Heart left ventricle (tissue), 16 donors: ENCODE results near the gene FOXRED1. TPM values are rescaled to one million over a fixed set of nuclear protein-coding genes. Genes with fewer than 3 reads are reported as not detected.
A peak's percentile ranks its signal among the peaks of the same experiment; 100 is the strongest.

ENCODE experiments used
- ATAC-seq, 4 donors: fragments of 200-7000 bp; cut with Tn5 transposase; one replicate each; pipeline ENCODE4 v1.9.1; 2020 to 2022; ENCODE audit warnings: moderate library complexity in 4 of 4, mild to moderate bottlenecking in 3 of 4, moderate number of reproducible peaks in 1 of 4
- DNase-seq, 5 donors: peaks; one replicate each; pipeline ENCODE4 v3.0.0-alpha.2; 2020
- H3K27ac ChIP-seq, 12 donors: fragments of 200-600 bp; sonication (generic) in 4 of 12; one replicate each; pipeline versions ENCODE4 v1.5.0 to v1.8.0; 2016 to 2022; ENCODE audit warnings: mild to moderate bottlenecking in 2 of 12
- H3K27me3 ChIP-seq, 9 donors: fragments of 200-600 bp; sonication (generic) in 2 of 9; one replicate each; pipeline versions ENCODE4 v1.5.1 to v1.8.0; 2016 to 2022; ENCODE audit warnings: mild to moderate bottlenecking in 3 of 9
- H3K36me3 ChIP-seq, 9 donors: fragments of 200-600 bp; sonication (generic) in 2 of 9; one replicate each; pipeline versions ENCODE4 v1.5.0 to v1.8.0; 2018 to 2022; ENCODE audit warnings: mild to moderate bottlenecking in 2 of 9
- H3K4me1 ChIP-seq, 12 donors: fragments of 200-600 bp; sonication (generic) in 4 of 12; one replicate each; pipeline versions ENCODE4 v1.5.0 to v1.8.0; 2016 to 2022; ENCODE audit warnings: mild to moderate bottlenecking in 3 of 12
- H3K4me3 ChIP-seq, 12 donors: fragments of 200-600 bp; sonication (generic) in 4 of 12; one replicate each; pipeline versions ENCODE4 v1.5.0 to v1.8.0; 2017 to 2022; ENCODE audit warnings: mild to moderate bottlenecking in 9 of 12, moderate library complexity in 4 of 12
- H3K9me3 ChIP-seq, 12 donors: fragments of 200-600 bp; sonication (generic) in 4 of 12; one replicate each; pipeline versions ENCODE4 v1.5.0 to v1.8.0; 2016 to 2022; ENCODE audit warnings: mild to moderate bottlenecking in 1 of 12
- CTCF ChIP-seq, 12 donors: fragments of 200-600 bp; sonication (generic) in 4 of 12; IDR thresholded peaks; one replicate each; pipeline versions ENCODE4 v1.5.0 to v1.8.0; 2018 to 2022; ENCODE audit warnings: antibody characterized with exemption in 12 of 12, mild to moderate bottlenecking in 5 of 12
- POLR2A ChIP-seq, 2 donors: fragments of 450-650 bp; IDR thresholded peaks; one replicate each; pipeline ENCODE4 v1.6.1; 2017; ENCODE audit warnings: antibody characterized with exemption in 2 of 2, mild to moderate bottlenecking in 2 of 2, moderate library complexity in 2 of 2
- WGBS, 4 donors: extraction: QIAGEN DNeasy Blood & Tissue Kit in 2 of 4; methylation state at CpG; one replicate each; pipeline versions ENCODE4 v1.1.5 to v1.1.7; 2013 to 2018; 5-methylcytosine and 5-hydroxymethylcytosine counted together
- intact Hi-C, 10 donors: fragments of 100-400 bp; cut with DNase I; formaldehyde crosslinking; loops; one replicate each; pipeline versions ENCODE4 v1.11.1 to v1.14.2; 2022
- polyA plus RNA-seq, 2 donors: library from polyadenylated mRNA; stranded (reverse); fragments of 200-250 nt; gene quantifications; one replicate each; pipeline ENCODE4 v1.2.3, GENCODE V29; 2013
- total RNA-seq, 9 donors: library from RNA; depleted of rRNA in 2 of 9; stranded (reverse); fragments of >200 nt in 2 of 9; fragmentation: NEBNext Ultra II Directional in 3 of 9; extraction: Animal tissue kit (Norgen Biotek cat#: 25700) in 3 of 9; gene quantifications; one replicate each; pipeline versions ENCODE4 v1.1.0 to v1.2.4, GENCODE V29; 2016 to 2023
- donor health status: ischemic (EF 13 %, LVEDD 7.1; RV severe dilation, severe dysfunction).
- donor health status: healthy with polysubstance abuse.
- donor health status: DM: no; HTN: yes; CAD: no.
- donor health status: DM: no; HTN: no; CAD: no.
- donor health status: ischemic (EF 25% LVEDD 6.9; RV normal size, moderate dysfunction).
- donor health status: ischemic (EF 25% LVEDD 5.7; RV mildly dilated, moderate dysfunction).
- donor health status: healthy.
- donor health status: DM: yes; HTN: yes; CAD: no.
- donor health status: ischemic (EF 35%, LVEDD 5.7; RV mildly dilated, moderate dysfunction).
- donor health status: nonischemic (EF 11% LVEDD 7.7; RV severe dilation, severe dysfunction).
- donor health status: DM: yes; HTN: yes; CAD: no.
- donor health status: PGD.
- donor health status: ischemic (EF 29% LVEDD 5.4; RV normal size, mild dysfunction).
- donor health status: nonischemic (EF 23%, LVEDD 6.1; RV moderate dilation, normal function).

FOXRED1 gene
- total and polyA plus RNA-seq, 11 donors = 22.0 to 49.1 (median 32.2) TPM

DNA sequence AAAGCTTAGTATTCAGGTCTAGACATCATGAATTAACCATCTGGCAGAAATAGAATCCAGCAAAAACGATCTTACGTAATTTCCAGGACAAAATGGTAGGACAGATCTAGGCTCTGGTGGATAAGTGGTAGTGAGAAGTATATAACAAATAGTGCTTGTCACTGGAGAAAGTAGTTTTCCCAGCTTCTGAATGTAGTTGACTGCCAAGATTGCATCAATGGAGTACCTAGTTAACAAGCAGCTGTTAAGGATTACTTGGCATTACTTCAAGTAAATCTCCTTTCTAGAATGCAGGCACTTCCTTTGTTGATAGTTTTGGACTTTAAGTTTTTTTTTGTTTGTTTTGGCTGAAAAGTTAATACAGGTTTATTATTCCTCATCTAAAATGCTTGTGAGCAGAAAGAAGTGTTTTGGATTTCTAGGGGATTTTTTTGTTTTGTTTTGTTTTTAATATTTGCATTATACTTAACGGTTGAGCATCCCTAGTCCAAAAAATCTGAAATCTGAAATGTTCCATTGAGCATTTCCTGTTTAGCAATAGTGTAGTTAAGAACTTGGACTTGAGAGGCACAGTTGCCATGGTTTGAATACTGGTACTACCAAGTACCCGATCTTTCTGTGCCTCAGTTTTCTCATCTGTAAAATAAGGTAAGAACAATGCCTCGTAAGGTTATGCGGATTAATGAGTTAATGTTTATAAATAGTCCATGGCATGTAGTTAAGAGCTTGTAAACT lies 37.1 kb upstream of the FOXRED1 start:
- peak in 3 of 4 donors; percentile 38 to 76 (median 49) for ATAC-seq
- Histone ChIP-seq H3K9me3 (no peaks in the 10 kb centered on the region), H3K27me3 (no peaks in the 10 kb centered on the region), H3K27ac (peak overlapping the region in 5 of 12 donors; percentile 2 to 23 (median 10)), H3K4me1 (peaks cover 0 to 29% (median 21%) of the 10 kb centered on the region in 12 donors), H3K4me3 (no peak overlapping the region), H3K36me3 (peaks cover 0 to 46% (median 19%) of the 10 kb centered on the region in 9 donors)
- DNase-seq = no peak
- intact Hi-C loops = no loop called here
- TF ChIP-seq POLR2A (IDR thresholded peaks at IDR 0.05) = no peak
- TF ChIP-seq CTCF (IDR thresholded peaks at IDR 0.05) = no peak
- 50 to 64% (median 51%) methylated on average over 6 of the region's 6 CpGs for WGBS, 4 donors

DNA sequence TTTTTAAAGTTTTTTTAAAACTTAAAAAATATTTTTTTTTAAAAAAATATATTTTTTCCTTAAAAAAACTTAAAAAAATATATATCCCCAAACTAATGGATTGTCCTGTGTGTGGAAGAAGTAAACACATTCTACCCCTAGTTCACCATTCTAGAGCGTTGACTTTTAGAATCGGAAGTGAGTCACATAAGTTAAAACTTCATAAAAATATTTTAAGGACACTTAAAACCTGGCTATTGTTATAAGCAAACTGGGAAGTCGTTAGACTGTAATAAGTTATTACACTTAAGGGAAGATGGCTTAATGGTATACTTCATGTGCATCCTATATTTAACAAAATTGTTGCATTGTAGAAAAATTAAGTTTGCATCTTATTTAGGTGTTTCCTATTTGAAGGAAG lies 36.3 kb upstream of the FOXRED1 start:
- intact Hi-C loops = no loop called here
- ATAC-seq = no peak
- H3K27ac ChIP-seq = no peak overlapping the region
- WGBS, 4 donors = 87 to 91% (median 90%) methylated on average over 3 of the region's 3 CpGs
- TF ChIP-seq POLR2A (IDR thresholded peaks at IDR 0.05) = no peak
- TF ChIP-seq CTCF (IDR thresholded peaks at IDR 0.05) = no peak
- no peak overlapping the region for H3K4me3 ChIP-seq
- DNase-seq = no peak
- peaks cover 0 to 46% (median 19%) of the 10 kb centered on the region in 9 donors for H3K36me3 ChIP-seq
- peaks cover 0 to 29% (median 21%) of the 10 kb centered on the region in 12 donors for H3K4me1 ChIP-seq
- no peaks in the 10 kb centered on the region for H3K9me3 ChIP-seq
- no peaks in the 10 kb centered on the region for H3K27me3 ChIP-seq

DNA sequence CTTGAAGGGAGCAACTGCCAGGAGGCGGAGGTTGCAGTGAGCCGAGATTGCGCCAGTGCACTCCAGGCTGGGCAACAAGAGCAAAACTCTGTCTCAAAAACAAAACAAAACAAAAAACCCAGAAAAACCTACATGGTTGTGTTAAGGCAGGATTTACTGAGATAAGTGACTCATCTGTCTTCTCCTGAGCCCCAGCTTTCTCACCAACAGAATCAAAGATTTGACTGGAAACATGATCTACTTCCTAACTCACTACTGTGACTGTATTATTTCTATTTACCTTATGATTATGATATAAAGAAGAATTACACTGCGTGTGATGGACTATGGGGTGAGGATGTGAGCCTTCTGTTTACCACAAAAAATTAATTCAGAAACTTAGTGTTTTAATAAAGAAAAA lies 35.6 kb upstream of the FOXRED1 start:
- Histone ChIP-seq H3K27me3 (no peaks in the 10 kb centered on the region), H3K9me3 (no peaks in the 10 kb centered on the region), H3K4me3 (no peak overlapping the region), H3K36me3 (peaks cover 0 to 54% (median 24%) of the 10 kb centered on the region in 9 donors), H3K27ac (no peak overlapping the region), H3K4me1 (peaks cover 0 to 29% (median 21%) of the 10 kb centered on the region in 12 donors)
- no peak for ATAC-seq
- DNase-seq = no peak
- intact Hi-C loops = no loop called here
- whole genome bisulfite sequencing, 4 donors = 87 to 98% (median 92%) methylated on average over 4 of the region's 4 CpGs
- TF ChIP-seq CTCF (IDR thresholded peaks at IDR 0.05) (no peak), POLR2A (IDR thresholded peaks at IDR 0.05) (no peak)

- Histone ChIP-seq H3K9me3 (no peaks in the 10 kb centered on the region), H3K36me3 (peaks cover 0 to 72% (median 57%) of the 10 kb centered on the region in 9 donors), H3K4me1 (no peaks in the 10 kb centered on the region), H3K27me3 (no peaks in the 10 kb centered on the region), H3K27ac (no peak overlapping the region), H3K4me3 (no peak overlapping the region)
- no peak for ATAC-seq
- TF ChIP-seq CTCF (IDR thresholded peaks at IDR 0.05) (no peak), POLR2A (IDR thresholded peaks at IDR 0.05) (no peak)
- intact Hi-C loops = no loop called here
- 66 to 84% (median 79%) methylated on average over 2 of the region's 2 CpGs for WGBS, 4 donors
- no peak for DNase-seq
These were observed 22.3 kb upstream of the FOXRED1 start for GRCh38 chr11:126246636-126247035.
